Endothelial cell of umbilical vein (primary cell): ENCODE data around the gene PTH1R. TPM values are rescaled to one million over a fixed set of nuclear protein-coding genes. Genes with fewer than 3 reads are reported as not detected.

Source experiments
- BruUV-seq: library from RNA; stranded (reverse); fragments of 400-500 nt; replicated peaks from 2 replicates; lab custom pipeline; 2021; lab: Mats Ljungman, UMichigan
- CTCF ChIA-PET: fragments of 300-600, 350-600 bp; sonication (Branson Sonifier 250); formaldehyde crosslinking; loops from one replicate; lab custom pipeline; 2021; ENCODE audit warnings: antibody characterized with exemption, inconsistent platforms; lab: Charles Lee
- POLR2A ChIA-PET: fragments of 300-600, 350-600 bp; sonication (Branson Sonifier 250); formaldehyde crosslinking; loops from one replicate; lab custom pipeline; 2021; ENCODE audit warnings: antibody characterized with exemption, inconsistent platforms; lab: Charles Lee
- DNase-seq: peaks from one replicate; pipeline ENCODE4 v3.0.0-alpha.2; 2011; ENCODE audit warnings: low read depth, low spot score
- FAIRE-seq: peaks from 2 replicates; lab custom pipeline; 2011; peaks lifted over from hg19 to GRCh38; lab: Jason Lieb, UNC
- H2AFZ ChIP-seq: 2 replicates; pipeline ENCODE4 v1.6.0; 2012; ENCODE audit warnings: low read depth, low read length, control low read depth, inconsistent platforms
- H3K27ac ChIP-seq: 2 replicates; pipeline ENCODE4 v1.5.1; 2011; ENCODE audit warnings: low read depth, mild to moderate bottlenecking, control low read depth, low read length, moderate library complexity; ENCODE audit not compliant: insufficient read depth
- H3K27me3 ChIP-seq, 2 experiments: 2 replicates each; pipeline versions ENCODE4 v1.6.0 to v1.6.1; 2011; ENCODE audit warnings: low read length in 2 of 2, mixed read lengths in 1 of 2; ENCODE audit not compliant: control insufficient read depth in 2 of 2, insufficient read depth in 2 of 2
- H3K36me3 ChIP-seq, 2 experiments: 2 replicates in 1 of 2; 3 replicates in 1 of 2; pipeline ENCODE4 v1.5.1; 2011; ENCODE audit warnings: low read length in 2 of 2, mild to moderate bottlenecking in 1 of 2, moderate library complexity in 1 of 2; ENCODE audit not compliant: control insufficient read depth in 2 of 2, insufficient read depth in 2 of 2; ENCODE audit errors: extremely low read depth in 1 of 2
- H3K4me1 ChIP-seq: 3 replicates; pipeline ENCODE4 v1.5.1; 2011; ENCODE audit warnings: mild to moderate bottlenecking, low read length; ENCODE audit not compliant: control insufficient read depth, insufficient read depth; ENCODE audit errors: extremely low read depth
- H3K4me2 ChIP-seq: 2 replicates; pipeline ENCODE4 v1.6.1; 2011; ENCODE audit warnings: low read length, control low read depth, mixed read lengths; ENCODE audit not compliant: insufficient read depth
- H3K4me3 ChIP-seq, 3 experiments: fragments of 200-600 bp in 1 of 3; sonication (generic), shearing (Covaris generic) in 1 of 3; replicated peaks in 1 of 3; 2 replicates each; pipeline ENCODE4 v1.5.1; 2011 to 2016; ENCODE audit warnings: control low read depth in 3 of 3, low read length in 3 of 3, mild to moderate bottlenecking in 2 of 3, inconsistent platforms in 1 of 3, low read depth in 1 of 3, moderate library complexity in 1 of 3; ENCODE audit not compliant: insufficient read depth in 1 of 3
- H3K79me2 ChIP-seq: 2 replicates; pipeline ENCODE4 v1.6.0; 2012; ENCODE audit warnings: low read length, inconsistent platforms; ENCODE audit not compliant: control insufficient read depth, insufficient read depth
- H3K9ac ChIP-seq: replicated peaks from 2 replicates; pipeline ENCODE3; 2011; ENCODE audit warnings: low read length, control low read depth; ENCODE audit not compliant: insufficient read depth; ENCODE audit errors: extremely low read depth
- H3K9me1 ChIP-seq: replicated peaks from 3 replicates; pipeline ENCODE4 v1.6.0; 2011; ENCODE audit warnings: mild to moderate bottlenecking, low read length; ENCODE audit not compliant: control insufficient read depth, insufficient read depth; ENCODE audit errors: extremely low read depth
- H3K9me3 ChIP-seq: replicated peaks from 2 replicates; pipeline ENCODE4 v1.5.1; 2012; ENCODE audit warnings: low read length, inconsistent platforms; ENCODE audit not compliant: control insufficient read depth, insufficient read depth
- H4K20me1 ChIP-seq: replicated peaks from 2 replicates; pipeline ENCODE3; 2011; ENCODE audit warnings: mild to moderate bottlenecking, low read length; ENCODE audit not compliant: control insufficient read depth, insufficient read depth; ENCODE audit errors: extremely low read depth
- CTCF ChIP-seq, 2 donors: IDR thresholded peaks; 1 replicate in 1 of 2; 2 replicates in 1 of 2; pipeline ENCODE4 v1.5.1; 2011; ENCODE audit warnings: low read length in 2 of 2, mild to moderate bottlenecking in 2 of 2, moderate library complexity in 2 of 2, control low read depth in 1 of 2, inconsistent platforms in 1 of 2, low read depth in 1 of 2; ENCODE audit not compliant: insufficient read depth in 1 of 2; ENCODE audit errors: extremely low read depth in 1 of 2
- EZH2 ChIP-seq: IDR thresholded peaks from 2 replicates; pipeline ENCODE4 v1.6.1; 2012; ENCODE audit warnings: borderline replicate concordance, low read depth, mild to moderate bottlenecking, moderate library complexity, low read length, inconsistent platforms; ENCODE audit not compliant: severe bottlenecking
- FOS ChIP-seq: IDR thresholded peaks from 2 replicates; pipeline ENCODE4 v1.6.1; 2011; ENCODE audit warnings: mild to moderate bottlenecking, low read length, moderate library complexity, borderline replicate concordance; ENCODE audit not compliant: insufficient read depth
- GATA2 ChIP-seq: IDR thresholded peaks from 2 replicates; pipeline ENCODE4 v1.7.0; 2011; ENCODE audit warnings: low read depth, mild to moderate bottlenecking, moderate library complexity, mixed read lengths, low read length; ENCODE audit not compliant: insufficient read length, insufficient read depth
- JUN ChIP-seq: IDR thresholded peaks from 2 replicates; pipeline ENCODE4 v1.6.1; 2011; ENCODE audit warnings: borderline replicate concordance, low read depth; ENCODE audit not compliant: insufficient read length, insufficient read depth
- MAX ChIP-seq: IDR thresholded peaks from 2 replicates; pipeline ENCODE4 v1.6.1; 2011; ENCODE audit not compliant: insufficient read depth, insufficient read length
- MYC ChIP-seq: IDR thresholded peaks from one replicate; pipeline ENCODE4 v1.6.1; 2011; ENCODE audit warnings: mild to moderate bottlenecking, low read depth, low read length
- POLR2A ChIP-seq: IDR thresholded peaks from 2 replicates; pipeline ENCODE4 v1.6.1; 2012; ENCODE audit warnings: low read depth, mild to moderate bottlenecking, control low read depth, low read length
- POLR2AphosphoS5 ChIP-seq: IDR thresholded peaks from 2 replicates; pipeline ENCODE4 v1.6.1; 2012; ENCODE audit warnings: low read depth, mild to moderate bottlenecking, control low read depth, low read length, moderate library complexity; ENCODE audit not compliant: insufficient read depth
- dilution Hi-C: fragments of 300-500 bp; cut with MboI; formaldehyde crosslinking; loops from one replicate; pipeline ENCODE4 v1.15.0; 2019; ENCODE audit warnings: low sequenced_read_pairs; ENCODE audit not compliant: extremely low pct_ligation_motif_present
- intact Hi-C: fragments of 100-400 bp; cut with micrococcal nuclease; formaldehyde crosslinking; loops from one replicate; pipeline ENCODE4 v1.10.0; 2022
- polyA plus RNA-seq, 4 experiments: library from polyadenylated mRNA; depleted of rRNA in 3 of 4; stranded (reverse) in 3 of 4; unstranded in 1 of 4; fragments of >200 nt; gene quantifications; 2 replicates each; pipeline versions ENCODE4 v1.2.1 to v1.2.3, GENCODE V29; 2011 to 2012; ENCODE audit warnings: missing spikeins in 1 of 4
- total RNA-seq: library from RNA; stranded (reverse); gene quantifications from 2 replicates; pipeline ENCODE4 v1.2.3, GENCODE V29; 2021

Gene PTH1R
- total and polyA plus RNA-seq, 2 donors (not counting 3 experiments of a cell fraction or from before 2014, with no cell fraction given) = 0.08 to 0.46 TPM

GRCh38 chr3:46924921-46925584 lies 47.5 kb downstream of the PTH1R start:
- Histone ChIP-seq H3K9me3 (no peaks in the 10 kb centered on the region), H4K20me1 (no peaks in the 10 kb centered on the region), H3K4me3 (no peak overlapping the region), H3K9ac (no peak overlapping the region), H2AFZ (no peak overlapping the region), H3K79me2 (peaks cover 36% of the 10 kb centered on the region), H3K4me1 (peaks cover 27% of the 10 kb centered on the region), H3K36me3 (peaks cover 8 to 43% of the 10 kb centered on the region in 2 experiments), H3K27me3 (no peaks in the 10 kb centered on the region), H3K4me2 (no peak overlapping the region), H3K27ac (no peak overlapping the region), H3K9me1 (no peaks in the 10 kb centered on the region)
- no peak for FAIRE-seq
- TF ChIP-seq CTCF (IDR thresholded peaks at IDR 0.05; ENCODE audit: extremely low read depth in 1 of 2, insufficient read depth in 1 of 2, low read depth in 1 of 2, low read length in 2 of 2) = no peak
- no peak for TF ChIP-seq POLR2AphosphoS5
- no peak for TF ChIP-seq FOS
- TF ChIP-seq MYC = no peak
- no peak for TF ChIP-seq JUN
- TF ChIP-seq POLR2A = no peak
- no peak for TF ChIP-seq GATA2
- no peak for TF ChIP-seq EZH2
- TF ChIP-seq MAX = no peak
- DNase-seq = no peak
- no TSS peak for BruUV-seq
- dilution Hi-C loops = no loop called here
- ChIA-PET CTCF (interaction anchor here (1.8 to 2.9 kb wide), 3 partner anchors 16 to 399 kb away, joined by 6 to 21 read pairs (median 9); no protein-coding TSS in a partner anchor), POLR2A (no interaction called here)
- intact Hi-C loops = loop anchor here (5.0 to 10.0 kb wide), 2 partner anchors 400 to 442 kb away; no protein-coding TSS in a partner anchor
